GM19099 (cell line): ENCODE results near the gene USP49.

Experiments
- POLR2A ChIP-seq: IDR thresholded peaks from 3 replicates; pipeline ENCODE4 v1.6.1; 2011; ENCODE audit warnings: low read depth; ENCODE audit not compliant: insufficient read length; ENCODE audit errors: extremely low read depth

USP49 gene

GRCh38 chr6:41900861-41901260, 5.7 kb upstream of the USP49 start:
- no peak for TF ChIP-seq POLR2A

- no peak for TF ChIP-seq POLR2A
Measured at GRCh38 chr6:41896281-41896680, 1.1 kb upstream of the USP49 start.

GRCh38 chr6:41894366-41895299, 542 bp downstream of the USP49 start:
- TF ChIP-seq POLR2A: no peak

GRCh38 chr6:41892921-41893564, 2.1 kb downstream of the USP49 start:
- TF ChIP-seq POLR2A: no peak

- no peak for TF ChIP-seq POLR2A
Measured at GRCh38 chr6:41887331-41887751, 7.8 kb downstream of the USP49 start.

- no peak for TF ChIP-seq POLR2A
Measured at GRCh38 chr6:41885930-41886329, 9.2 kb downstream of the USP49 start.

- TF ChIP-seq POLR2A: no peak
Measured at GRCh38 chr6:41884957-41885356, 10.2 kb downstream of the USP49 start.

- TF ChIP-seq POLR2A: no peak
Measured at GRCh38 chr6:41881506-41881905, 13.7 kb downstream of the USP49 start.

GRCh38 chr6:41878961-41879405, 16.2 kb downstream of the USP49 start:
- TF ChIP-seq POLR2A: no peak

GRCh38 chr6:41878246-41878645, 16.9 kb downstream of the USP49 start:
- no peak for TF ChIP-seq POLR2A

GRCh38 chr6:41877051-41877680, 18.0 kb downstream of the USP49 start:
- no peak for TF ChIP-seq POLR2A

GRCh38 chr6:41874741-41875140, 20.4 kb downstream of the USP49 start:
- TF ChIP-seq POLR2A: no peak

- TF ChIP-seq POLR2A: no peak
Measured at GRCh38 chr6:41872147-41872546, 23.0 kb downstream of the USP49 start.

- TF ChIP-seq POLR2A: no peak
Measured at GRCh38 chr6:41871691-41872090, 23.5 kb downstream of the USP49 start.

- TF ChIP-seq POLR2A: no peak
Measured at GRCh38 chr6:41859356-41859755, 35.8 kb downstream of the USP49 start.

- TF ChIP-seq POLR2A: no peak
Measured at GRCh38 chr6:41858703-41859102, 36.5 kb downstream of the USP49 start.

- no peak for TF ChIP-seq POLR2A
Measured at GRCh38 chr6:41850861-41851260, 44.3 kb downstream of the USP49 start.
